HG02588 (cell line): ENCODE results near the gene TARS1.
A peak's percentile ranks its signal among the peaks of the same experiment; 100 is the strongest.

Experiments used
- ATAC-seq: cut with Tn5 transposase; IDR thresholded peaks from one replicate; pipeline ENCODE4 v1.9.1; 2021; ENCODE audit warnings: mild to moderate bottlenecking, moderate library complexity; ENCODE audit not compliant: unreplicated experiment

The TARS1 gene

DNA sequence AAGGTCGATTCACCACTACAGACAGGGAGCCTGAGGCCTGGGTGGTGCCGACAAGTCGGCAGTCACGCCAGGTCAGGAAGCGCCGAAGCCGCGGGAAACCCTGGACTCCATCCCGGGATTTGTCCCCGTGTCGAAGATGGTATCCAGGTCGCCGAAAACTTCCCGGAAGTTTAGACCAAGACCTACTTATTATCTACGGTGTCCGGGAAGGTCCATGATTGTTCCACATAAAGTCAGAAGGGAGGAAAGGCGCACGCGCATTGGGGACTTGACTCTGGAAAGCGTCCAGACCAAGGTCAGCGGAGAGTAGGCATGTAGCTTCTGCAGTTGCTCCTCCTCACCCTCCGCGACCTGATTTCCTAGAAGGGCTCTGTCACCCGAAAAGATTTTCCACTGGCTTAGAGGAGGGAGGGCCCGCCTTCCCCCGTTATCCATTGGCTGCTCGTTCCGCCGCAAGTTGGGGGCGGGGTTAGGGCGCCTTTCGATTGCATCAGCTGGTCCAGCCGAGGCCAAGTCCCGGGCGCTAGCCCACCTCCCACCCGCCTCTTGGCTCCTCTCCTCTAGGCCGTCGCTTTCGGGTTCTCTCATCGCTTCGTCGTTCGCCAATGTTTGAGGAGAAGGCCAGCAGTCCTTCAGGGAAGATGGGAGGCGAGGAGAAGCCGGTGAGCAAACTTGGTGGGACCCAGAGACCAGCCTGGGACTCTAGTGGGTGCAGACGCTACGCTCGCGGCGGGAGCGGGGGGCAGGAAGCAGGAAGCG is at the start of gene TARS1:
Gene TARS1, plus strand, starts transcription at position 484 of the 759 bp plus-strand sequence. Its CDS starts 122 bp downstream, at position 606.
- ATAC-seq, result peak; percentile 93

DNA sequence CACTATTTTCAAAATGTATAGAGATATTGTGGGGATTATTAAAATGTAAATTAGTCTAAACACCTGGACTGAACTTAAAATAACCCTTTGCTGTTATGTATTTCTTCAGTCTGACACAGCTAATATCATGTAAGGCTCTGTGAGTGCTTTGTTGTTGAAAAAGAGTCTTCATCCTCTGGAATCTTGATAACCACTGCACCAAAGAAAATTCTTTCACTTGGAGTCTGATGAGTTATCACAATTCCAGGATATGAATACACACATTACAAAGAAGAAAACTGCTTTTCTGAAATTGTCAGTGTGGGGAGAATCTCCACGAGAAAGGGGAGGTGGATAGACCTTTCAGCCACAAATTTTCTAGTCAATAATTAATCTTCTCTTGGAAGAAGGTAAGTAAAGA is 42.3 kb upstream of the TARS1 start:
- no peak for ATAC-seq

DNA sequence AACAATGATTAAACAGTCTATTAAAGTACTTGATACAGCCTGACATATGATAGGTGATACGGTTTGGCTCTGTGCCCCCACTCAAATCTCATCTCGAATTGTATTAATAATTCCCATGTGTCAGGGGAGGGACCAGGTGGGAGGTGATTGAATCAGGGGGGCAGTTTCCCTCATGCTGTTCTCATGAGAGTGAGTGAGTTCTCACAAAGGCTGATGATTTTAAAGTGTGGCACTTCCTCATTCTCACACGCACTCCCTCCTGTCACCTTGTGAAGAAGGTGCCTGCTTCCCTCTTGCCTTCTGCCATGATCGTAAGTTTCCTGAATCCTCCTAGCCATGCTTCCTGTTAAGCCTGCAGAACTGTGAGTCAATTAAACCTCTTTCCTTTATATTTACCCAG is 40.1 kb upstream of the TARS1 start:
- no peak for ATAC-seq

DNA sequence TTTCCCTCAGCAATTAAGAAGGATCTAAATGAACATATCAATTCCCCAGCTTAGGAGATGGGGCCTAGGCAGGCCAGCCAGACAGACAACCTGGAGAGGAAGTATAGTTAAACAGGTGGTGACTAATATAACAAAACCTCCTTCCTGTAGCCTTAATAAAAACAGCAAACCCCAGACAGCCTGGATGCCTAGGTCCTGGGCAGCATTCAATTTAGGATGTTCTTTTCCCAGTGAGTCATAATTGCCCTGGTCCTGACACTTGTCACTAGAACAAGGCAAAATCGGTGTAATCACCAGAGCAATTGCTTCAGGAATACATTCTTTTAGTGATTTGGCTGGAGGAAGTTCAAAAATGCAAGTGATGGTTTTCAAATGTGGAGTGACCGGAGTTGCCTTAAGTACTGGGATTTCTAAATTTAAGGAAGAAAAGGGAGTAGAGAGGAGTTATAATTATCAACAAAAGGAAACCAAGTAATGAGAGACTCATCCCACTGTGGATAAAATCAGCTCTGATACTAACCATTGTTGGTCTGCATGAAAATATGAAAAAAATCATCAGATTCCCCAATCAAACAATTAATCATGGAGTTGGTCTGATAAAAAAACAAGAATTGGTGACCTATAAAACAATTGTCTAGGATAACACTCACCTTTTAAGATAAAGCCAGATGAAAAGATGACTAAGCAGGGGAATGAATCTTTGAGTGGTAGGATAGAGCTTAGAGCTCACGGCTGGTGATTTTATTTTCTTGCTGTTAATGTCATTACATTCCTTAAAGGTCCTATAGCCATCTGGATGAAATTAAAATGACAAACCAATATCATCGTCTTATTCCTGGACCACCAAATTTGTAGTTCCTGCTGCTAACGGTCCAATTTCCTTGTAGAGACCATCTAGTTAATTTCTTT is 39.0 kb upstream of the TARS1 start:
- no peak for ATAC-seq

DNA sequence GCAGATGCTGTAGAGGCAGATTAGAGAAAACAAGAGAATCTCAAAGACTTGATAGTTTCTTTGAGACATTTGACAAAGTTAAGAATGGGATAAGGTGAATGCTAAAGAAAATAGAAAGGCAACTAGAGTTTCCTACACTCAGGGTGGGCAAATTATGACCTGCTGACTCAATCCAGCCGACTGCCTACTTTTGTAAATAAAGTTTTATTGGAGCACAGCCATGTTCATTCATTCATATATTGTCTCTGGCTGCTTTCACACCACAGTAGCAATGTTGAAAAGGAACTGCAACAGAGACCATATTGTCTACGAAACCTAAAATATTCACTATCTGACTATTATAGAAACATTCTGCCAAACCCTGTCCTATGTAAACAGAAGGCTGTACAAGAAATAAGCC is 37.6 kb upstream of the TARS1 start:
- ATAC-seq, result no peak

DNA sequence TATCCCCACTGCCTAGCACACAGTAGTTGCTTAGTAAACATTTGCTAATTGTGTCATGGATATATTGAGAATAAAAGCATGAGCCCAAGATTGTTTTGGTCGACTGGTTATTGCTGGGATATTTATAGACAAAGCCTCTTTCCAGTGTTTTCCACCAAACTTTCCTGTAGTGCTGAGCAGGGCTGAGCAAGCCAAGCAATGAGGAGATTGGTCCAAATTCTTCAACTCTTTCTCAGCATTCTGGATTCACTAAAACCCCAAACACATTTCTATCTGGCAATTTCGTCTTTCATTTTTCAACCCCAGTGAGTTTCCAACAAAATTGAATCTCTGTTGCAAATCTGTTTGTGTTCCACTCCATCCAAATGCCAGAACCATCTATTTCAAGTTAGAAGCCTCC is 31.9 kb upstream of the TARS1 start:
- ATAC-seq, result no peak

DNA sequence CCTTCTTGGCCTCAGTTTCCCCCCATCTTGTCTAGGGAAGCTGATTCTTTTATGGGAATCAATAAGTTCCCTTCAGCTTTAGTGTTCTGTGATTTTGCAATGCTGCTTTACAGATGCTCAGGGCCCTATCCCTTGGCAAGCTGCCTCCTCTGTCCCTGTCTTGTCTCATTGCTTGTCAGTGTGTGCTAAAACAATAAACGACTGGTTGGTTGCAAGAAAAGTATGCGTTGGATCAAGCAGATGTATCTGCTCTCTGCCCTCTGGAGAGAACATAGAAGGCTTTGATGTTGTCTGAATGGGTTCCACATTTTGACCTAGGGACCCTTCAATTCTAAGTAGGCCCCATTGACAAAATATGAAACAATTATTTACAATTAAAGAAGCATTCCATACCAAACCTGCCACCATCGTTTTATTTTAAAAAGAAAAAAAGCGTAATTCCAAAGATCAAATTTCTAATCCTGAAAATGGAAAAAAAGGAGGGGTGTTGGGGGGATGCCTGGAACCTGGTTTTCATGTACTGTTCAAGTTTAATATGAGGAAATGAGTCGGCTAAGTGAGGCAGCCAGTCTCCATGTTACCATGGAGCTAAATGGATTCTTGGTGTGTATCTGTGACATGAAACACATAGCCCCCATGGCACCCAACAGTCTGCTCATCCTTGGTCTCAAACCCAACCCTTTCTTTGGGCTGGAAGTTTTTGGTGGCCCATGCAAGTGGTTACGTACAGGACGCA is 31.2 kb upstream of the TARS1 start:
- no peak for ATAC-seq

DNA sequence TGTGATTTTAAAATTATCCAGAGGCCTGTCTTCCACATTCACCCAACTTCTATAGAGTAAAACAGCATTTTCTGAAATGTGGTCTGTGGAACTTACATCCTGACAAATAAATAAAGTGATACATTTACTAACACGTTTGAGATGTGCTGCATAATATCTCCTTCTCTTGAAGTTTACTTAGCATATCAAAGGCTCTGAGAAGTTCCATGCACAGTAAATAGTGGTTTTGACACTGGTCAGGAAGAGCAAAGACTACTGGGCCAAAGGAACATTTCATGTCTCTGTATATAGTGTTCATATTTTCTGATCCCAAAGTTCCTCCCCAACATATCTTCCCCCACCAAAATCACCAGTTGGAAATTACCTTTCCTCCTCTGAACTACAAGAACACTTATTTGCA is 30.5 kb upstream of the TARS1 start:
- no peak for ATAC-seq

DNA sequence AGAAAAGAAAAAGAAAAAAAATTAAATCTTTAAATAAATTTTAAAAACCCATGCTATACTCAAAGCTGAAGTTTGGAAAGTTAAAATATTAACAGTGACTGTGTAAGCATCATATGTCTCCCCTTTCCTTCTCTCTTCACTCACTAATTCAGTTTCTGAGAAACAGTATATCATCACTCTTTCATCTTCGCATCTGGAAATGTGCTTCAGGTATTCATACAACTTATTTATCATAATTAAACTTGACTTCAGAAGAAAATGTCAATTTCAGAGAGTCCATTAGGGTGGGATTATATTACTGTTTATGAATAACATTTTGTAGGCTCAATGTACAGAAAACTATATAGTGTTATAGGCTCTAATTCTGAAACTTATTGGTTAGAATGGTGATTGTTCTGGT is 29.3 kb upstream of the TARS1 start:
- ATAC-seq, result no peak

DNA sequence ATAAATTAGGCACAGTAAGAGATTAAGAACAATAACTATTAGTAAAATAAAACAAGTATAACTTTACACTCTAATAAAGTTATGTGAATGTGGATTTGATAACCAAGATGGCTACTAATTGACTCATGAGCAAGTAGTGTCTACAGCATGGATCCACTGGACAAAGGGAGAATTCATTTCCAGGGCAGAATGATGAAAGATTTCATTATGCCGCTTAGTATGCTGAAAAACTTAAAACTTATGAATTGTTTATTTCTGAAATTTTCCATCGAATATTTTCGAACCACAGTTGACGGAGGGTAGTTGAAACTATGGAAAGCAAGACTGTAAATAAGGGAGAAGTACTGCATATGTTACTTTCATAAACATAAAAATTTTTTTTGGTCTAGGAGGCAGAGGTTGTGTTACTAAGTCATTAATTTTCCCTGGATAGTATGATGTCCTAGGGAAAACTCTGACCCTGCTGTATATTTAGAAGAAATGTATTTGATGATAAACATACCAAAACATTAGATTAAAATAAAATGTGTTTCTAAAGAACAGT is 24.9 kb upstream of the TARS1 start:
- ATAC-seq, result no peak

DNA sequence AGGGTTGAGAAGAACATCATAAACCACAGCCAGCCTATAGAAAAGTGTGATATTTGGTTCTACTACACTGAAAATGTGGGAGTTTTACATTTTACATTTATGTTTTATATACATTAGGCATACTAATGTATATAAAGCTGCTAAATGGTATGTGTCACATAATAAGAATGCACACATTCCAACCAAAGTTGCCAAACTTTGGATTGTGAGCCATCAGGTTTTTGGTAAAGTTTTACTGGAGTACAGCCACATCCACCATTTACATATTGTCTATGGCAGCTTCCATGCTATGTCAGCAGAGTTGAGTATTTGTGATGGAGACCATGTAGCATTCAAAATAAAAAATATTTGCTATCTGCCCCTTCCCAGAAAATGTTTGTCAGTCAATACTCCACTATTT is 23.1 kb upstream of the TARS1 start:
- ATAC-seq, result no peak

DNA sequence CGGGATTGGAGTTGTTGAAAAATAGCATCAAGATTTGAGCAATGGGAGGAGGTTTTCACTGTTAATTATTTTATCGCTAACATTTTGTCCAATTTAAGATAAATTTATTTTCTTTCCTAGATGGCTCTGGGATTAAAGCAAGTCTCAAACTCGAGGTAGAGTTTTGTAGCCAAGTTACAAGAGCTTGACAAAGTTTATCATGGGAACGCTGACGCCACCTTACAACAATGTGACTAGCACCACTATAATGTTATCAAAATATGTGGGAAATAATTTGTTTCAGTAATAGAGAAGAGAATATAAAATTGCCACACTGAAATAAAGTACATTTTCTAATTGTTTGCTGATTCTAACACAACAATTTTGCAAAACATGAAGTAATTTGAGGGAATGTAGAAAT is 19.8 kb upstream of the TARS1 start:
- ATAC-seq, result no peak

DNA sequence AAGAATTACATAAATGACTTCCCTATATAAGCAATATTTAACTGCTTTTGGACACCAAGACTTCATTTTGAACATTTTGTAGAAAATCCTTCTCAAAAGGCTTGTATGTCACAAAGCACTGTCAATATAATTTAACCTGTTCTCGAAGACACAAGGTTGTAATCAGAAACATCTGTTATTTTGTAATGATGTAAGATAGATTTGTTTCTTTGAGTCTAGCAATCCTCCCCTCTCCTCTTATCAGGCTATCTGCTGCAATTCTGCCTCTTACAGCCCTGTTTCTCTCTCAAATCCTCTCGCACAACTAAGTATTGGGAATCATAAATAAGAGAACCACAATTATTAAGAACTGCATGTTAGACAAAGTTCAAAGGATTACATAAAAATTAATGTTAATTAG is 18.6 kb upstream of the TARS1 start:
- no peak for ATAC-seq

DNA sequence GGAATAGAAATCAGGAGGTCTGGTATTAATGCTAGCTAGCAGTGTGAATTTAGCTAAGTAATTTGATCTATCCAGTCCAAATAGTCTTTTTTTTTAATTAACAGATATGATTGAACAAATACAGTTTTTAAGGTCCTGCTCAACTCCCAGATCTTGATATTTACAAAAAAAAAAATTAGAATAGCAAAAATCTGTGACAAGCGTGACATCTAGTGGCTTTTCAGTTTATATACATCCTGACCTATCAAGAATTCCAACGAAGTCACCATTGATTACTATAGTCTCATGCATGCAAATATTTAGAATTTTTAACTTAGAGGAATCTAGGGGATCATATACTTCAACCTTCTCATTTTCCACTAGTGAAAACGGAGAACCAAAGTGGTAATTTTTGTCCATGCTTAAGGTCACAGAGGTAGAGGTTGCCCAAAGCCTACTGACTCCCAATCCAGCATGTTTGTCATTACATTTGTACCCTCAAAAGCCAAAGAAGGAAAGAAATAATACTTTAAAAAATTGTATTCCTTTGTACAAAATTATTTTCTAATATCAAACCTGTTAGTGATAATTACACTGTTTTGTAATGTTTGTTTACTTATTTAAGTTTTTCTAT is 17.6 kb upstream of the TARS1 start:
- ATAC-seq, result no peak

DNA sequence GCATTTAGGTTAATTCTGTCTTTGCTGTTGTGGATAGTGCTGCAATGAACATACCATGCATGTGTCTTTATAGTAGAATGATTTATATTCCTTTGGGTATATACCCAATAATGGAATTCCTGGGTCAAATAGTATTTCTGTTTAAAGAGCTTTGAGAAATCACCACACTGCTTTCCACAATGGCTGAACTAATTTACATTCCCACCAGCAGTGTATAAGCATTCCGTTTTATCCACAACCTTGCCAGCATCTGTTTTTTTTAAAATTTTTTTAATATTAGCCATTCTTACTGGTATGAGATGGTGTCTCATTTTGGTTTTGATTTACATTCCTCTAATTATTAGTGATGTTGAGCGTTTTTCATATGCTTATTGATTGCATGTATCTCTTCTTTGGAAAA is 15.5 kb upstream of the TARS1 start:
- no peak for ATAC-seq

DNA sequence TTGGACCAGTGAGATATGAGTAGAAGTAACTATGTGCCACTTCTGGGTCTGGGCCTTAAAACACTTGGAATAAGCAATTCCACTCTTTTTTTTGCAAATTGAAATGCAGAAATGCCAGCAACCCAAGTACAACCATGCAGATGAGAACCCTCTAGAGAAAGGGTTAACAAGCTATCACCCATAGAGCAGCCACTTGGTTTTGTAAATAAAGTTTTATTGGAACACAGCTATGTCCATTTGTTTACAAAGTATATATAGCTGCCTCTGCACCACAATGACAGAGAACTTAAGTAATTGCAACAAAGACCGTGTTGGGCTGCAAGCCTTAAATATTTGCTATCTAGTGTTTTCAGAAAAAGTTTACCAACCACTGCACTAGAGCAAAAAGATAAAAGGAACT is 9.8 kb upstream of the TARS1 start:
- no peak for ATAC-seq

DNA sequence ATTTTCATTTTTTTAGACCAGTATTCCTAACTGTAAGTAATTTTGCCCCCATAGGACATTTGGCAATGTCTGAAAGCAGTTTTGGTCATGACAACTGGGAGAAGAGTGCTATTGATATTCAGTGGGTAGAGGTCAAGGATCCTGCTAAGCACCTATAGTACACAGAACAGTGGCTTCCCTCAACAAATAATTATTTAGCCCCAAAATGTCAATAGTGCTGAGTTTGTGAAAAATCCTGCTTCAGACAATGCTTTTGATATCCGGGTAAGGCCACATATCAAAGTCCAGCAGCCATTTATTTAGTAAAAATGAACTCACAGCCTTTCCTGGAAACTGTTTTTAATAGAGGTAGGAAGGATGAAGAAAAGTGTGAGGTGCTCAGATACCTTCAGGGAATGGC is 8.1 kb upstream of the TARS1 start:
- ATAC-seq, result no peak

DNA sequence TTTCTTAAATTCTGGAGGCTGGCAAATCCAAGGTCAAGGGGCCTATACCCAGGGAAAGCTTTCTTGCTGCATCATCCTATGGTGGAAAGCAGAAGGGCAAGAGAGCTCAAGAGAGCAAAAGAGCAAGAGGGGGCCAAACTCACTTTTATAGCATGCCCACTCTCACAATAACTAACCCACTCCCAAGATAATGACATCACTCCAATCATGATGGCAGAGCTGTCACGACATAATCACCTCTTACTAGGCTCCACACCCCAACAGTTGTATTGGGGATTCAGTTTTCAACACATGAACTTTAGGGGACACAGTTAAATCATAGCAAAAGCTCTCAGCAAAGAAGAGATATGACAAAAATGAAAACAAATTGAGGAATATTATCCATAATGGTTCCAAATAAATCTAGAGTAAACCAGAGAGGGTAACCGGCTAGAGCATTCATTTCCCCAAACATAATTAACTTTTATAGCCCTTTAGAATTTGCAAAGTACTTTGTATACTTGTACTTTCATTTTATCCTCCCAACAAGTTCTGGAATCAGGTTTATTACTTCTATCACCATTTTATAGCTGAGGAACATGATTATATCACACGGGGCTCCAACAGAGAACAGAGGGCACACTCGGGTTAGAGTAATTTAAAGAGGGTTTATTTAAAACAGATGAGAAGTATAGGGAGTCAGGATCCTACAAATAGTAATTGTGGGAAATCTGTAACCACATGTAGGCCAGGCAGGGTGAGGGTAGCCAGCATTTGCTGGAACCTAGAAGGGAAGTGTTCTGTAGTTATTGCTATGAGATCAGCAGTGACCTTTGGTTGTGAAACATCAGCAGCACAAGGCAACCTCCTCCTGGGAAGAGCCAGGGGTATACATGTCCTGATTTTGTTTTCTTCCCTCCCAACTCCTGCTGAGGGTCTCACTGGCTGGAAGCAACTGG is 7.2 kb upstream of the TARS1 start:
- no peak for ATAC-seq

DNA sequence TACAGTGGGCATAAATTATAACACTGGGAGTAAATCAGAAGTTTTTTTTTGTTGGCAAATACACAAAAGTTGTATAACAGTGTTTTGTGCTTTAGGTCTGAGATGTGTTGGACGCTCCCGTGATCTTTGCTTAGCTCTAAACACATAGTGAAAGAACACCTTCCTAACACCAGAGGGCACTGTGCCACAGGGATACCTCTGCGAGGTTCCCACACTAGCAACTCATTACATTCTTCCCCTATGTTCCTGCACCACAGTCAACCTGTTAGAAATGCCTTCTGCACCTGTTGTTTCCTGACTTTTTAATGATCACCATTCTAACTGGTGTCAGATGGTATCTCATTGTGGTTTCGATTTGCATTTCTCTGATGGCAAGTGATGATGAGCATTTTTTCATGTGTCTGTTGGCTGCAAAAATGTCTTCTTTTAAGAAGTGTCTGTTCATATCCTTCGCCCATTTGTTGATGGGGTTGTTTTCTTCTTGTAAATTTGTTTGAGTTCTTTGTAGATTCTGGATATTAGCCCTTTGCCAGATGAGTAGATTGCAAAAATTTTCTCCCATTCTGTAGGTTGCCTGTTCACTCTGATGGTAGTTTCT is 4.8 kb upstream of the TARS1 start:
- peak; percentile 39 for ATAC-seq
